Upper lobe of right lung (tissue), 1 donor: ENCODE data around the gene IFT25. TPM values are rescaled to one million over a fixed set of nuclear protein-coding genes. Genes with fewer than 3 reads are reported as not detected.

Source experiments
- ATAC-seq: fragments of 200-7000 bp; cut with Tn5 transposase; one replicate; pipeline ENCODE4 v1.9.1; 2020; ENCODE audit warnings: mild to moderate bottlenecking, moderate library complexity
- DNase-seq: peaks from one replicate; pipeline ENCODE4 v3.0.0-alpha.2; 2020
- H3K27ac ChIP-seq: fragments of 200-600 bp; one replicate; pipeline ENCODE4 v1.8.0; 2022
- H3K27me3 ChIP-seq: fragments of 200-600 bp; one replicate; pipeline ENCODE4 v1.8.0; 2022; ENCODE audit warnings: mild to moderate bottlenecking
- H3K36me3 ChIP-seq: fragments of 200-600 bp; one replicate; pipeline ENCODE4 v1.8.0; 2022
- H3K4me1 ChIP-seq: fragments of 200-600 bp; one replicate; pipeline ENCODE4 v1.8.0; 2022
- H3K4me3 ChIP-seq: fragments of 200-600 bp; one replicate; pipeline ENCODE4 v1.8.0; 2022; ENCODE audit warnings: mild to moderate bottlenecking
- H3K9me3 ChIP-seq: fragments of 200-600 bp; one replicate; pipeline ENCODE4 v1.8.0; 2022
- CTCF ChIP-seq: fragments of 200-600 bp; IDR thresholded peaks from one replicate; pipeline ENCODE4 v1.8.0; 2022; ENCODE audit warnings: antibody characterized with exemption
- intact Hi-C: fragments of 100-400 bp; cut with DNase I; formaldehyde crosslinking; loops from one replicate; pipeline ENCODE4 v1.11.0; 2022
- total RNA-seq: library from RNA; stranded (reverse); fragmentation: NEBNext Ultra II Directional; extraction: Animal tissue kit (Norgen Biotek cat#: 25700); gene quantifications from one replicate; pipeline ENCODE4 v1.2.1, GENCODE V29; 2021
- donor health status: DM: no; HTN: yes; CAD: no; lungs with severe emphysema.

Gene IFT25
- total RNA-seq, 1 donor from 2014 or later = 16.8 TPM

DNA sequence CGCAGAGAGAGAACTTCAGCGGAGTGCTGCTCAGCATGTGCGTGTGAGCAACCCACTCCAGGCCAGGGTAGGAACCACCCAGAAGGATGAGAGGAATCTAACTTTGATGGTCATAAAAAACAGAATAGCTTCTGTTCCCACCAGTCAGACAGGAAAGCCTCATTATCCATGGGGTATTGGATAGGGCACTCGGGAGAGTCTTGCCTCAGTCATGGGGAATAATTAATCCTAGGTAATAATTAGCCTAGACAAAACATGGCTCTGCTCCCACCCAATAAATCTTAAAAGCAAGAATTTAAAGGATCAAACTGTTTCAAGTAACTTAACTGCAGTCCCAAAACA is 37.2 kb upstream of the IFT25 start:
- no peak overlapping the region for H3K27ac ChIP-seq
- TF ChIP-seq CTCF = no peak
- peak overlapping the region; percentile 51 for H3K4me3 ChIP-seq

DNA sequence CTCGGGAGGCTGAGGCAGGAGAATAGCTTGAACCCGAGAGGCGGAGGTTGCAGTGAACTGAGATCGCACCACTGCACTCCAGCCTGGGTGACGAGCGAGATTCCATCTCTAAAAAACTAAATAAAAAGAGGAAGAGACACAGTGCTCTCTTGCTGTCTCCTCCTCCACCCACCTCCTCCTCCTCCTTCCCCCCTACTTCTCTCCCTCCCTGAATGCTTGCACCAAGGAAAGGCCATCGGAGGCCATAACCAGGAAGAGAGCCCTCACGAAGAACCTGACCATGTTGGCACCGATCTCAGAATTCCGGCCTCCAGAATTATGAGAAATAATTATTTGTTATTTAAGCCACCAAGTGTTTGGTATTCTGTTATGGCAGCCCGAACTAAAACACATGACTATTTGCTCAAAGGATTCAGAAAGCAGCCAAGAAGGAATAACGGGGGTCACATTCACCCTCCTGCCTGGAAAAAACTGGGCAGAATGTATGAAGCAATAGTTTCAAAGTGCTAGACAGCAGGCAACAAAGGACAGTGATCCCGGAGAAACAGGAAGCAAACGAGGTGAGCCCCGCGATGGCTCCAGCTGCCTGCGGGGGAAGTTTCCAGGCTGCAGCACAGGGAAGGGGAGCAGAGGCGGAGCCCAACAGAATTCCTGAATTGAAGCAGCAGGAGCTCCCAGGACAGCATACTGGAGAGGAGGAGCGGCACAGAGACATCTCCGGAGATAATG is 36.7 kb upstream of the IFT25 start:
- no peaks in the 10 kb centered on the region for H3K36me3 ChIP-seq
- no peak for TF ChIP-seq CTCF
- H3K27ac ChIP-seq = peak overlapping the region; percentile 67
- peaks cover 9% of the 10 kb centered on the region for H3K4me1 ChIP-seq
- intact Hi-C loops = no loop called here
- no peak for DNase-seq
- H3K27me3 ChIP-seq = no peaks in the 10 kb centered on the region
- peak overlapping the region; percentile 51 for H3K4me3 ChIP-seq
- H3K9me3 ChIP-seq = no peaks in the 10 kb centered on the region
- peak; percentile 85 for ATAC-seq

More for the DNA sequence above, 37.2 kb upstream of the IFT25 start:
- no peak for DNase-seq
- Histone ChIP-seq H3K36me3 (no peaks in the 10 kb centered on the region), H3K9me3 (no peaks in the 10 kb centered on the region), H3K27me3 (no peaks in the 10 kb centered on the region), H3K4me1 (peaks cover 9% of the 10 kb centered on the region)
- intact Hi-C loops = no loop called here
- no peak for ATAC-seq

DNA sequence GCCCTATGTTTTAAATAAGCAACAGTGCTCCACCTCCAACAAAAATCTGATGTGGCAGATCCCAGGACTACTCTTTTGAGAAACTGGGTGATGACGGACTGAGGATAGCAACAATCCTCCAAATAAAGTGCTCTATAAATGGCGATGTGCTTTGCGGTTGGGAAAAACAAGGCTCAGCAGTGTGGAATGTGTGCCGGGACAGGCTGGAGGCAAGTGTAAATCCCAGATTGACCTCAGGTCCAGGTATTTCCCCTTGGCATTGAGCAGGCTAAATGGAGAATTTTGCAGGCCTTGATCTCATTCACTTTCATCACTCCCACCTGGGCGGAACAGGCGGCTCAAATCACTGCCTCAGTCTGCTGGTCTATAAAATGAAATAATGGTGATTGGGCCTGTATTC is 35.7 kb upstream of the IFT25 start:
- ATAC-seq = no peak
- H3K9me3 ChIP-seq = no peaks in the 10 kb centered on the region
- no peak overlapping the region for H3K27ac ChIP-seq
- DNase-seq = no peak
- intact Hi-C loops = no loop called here
- H3K4me3 ChIP-seq = no peak overlapping the region
- peaks cover 9% of the 10 kb centered on the region for H3K4me1 ChIP-seq
- TF ChIP-seq CTCF = no peak
- no peaks in the 10 kb centered on the region for H3K36me3 ChIP-seq
- no peaks in the 10 kb centered on the region for H3K27me3 ChIP-seq

GRCh38 chr1:53979712-53980450 is 34.4 kb upstream of the IFT25 start:
- Histone ChIP-seq H3K27ac (no peak overlapping the region), H3K27me3 (no peaks in the 10 kb centered on the region), H3K4me3 (no peak overlapping the region), H3K36me3 (no peaks in the 10 kb centered on the region), H3K9me3 (no peaks in the 10 kb centered on the region), H3K4me1 (peaks cover 9% of the 10 kb centered on the region)
- no peak for TF ChIP-seq CTCF
- intact Hi-C loops = no loop called here
- ATAC-seq = peak; percentile 47
- DNase-seq = no peak

DNA sequence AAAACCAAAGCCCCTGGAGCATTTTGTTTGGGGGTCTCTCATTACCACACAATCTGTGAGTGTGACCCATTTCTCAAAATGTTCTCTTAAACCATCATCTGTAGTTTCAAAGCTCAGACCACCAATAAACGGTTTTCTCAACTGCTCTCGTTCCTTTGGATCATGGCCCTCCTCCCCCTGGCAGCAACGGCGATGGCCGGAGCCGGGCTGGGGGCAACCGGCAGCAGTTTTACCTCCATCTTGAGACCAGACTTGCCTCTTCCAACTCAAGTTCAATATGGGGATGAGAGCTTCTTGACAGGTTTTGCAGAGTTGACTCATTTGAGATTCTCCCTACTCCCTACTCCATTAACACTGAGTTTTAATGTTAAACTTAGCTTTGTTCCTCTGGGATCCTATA is 30.4 kb upstream of the IFT25 start:
- H3K27me3 ChIP-seq = no peaks in the 10 kb centered on the region
- no peak overlapping the region for H3K27ac ChIP-seq
- ATAC-seq (no peak), DNase-seq (no peak)
- H3K36me3 ChIP-seq = peaks cover 5% of the 10 kb centered on the region
- H3K9me3 ChIP-seq = no peaks in the 10 kb centered on the region
- no peak for TF ChIP-seq CTCF
- H3K4me3 ChIP-seq = no peak overlapping the region
- H3K4me1 ChIP-seq = no peaks in the 10 kb centered on the region
- intact Hi-C loops = no loop called here
